Sigmoid colon (tissue), 7 donors: ENCODE data around the gene HPX. TPM values are rescaled to one million over a fixed set of nuclear protein-coding genes. Genes with fewer than 3 reads are reported as not detected.

Source experiments
- DNase-seq: peaks from one replicate; pipeline ENCODE4 v3.0.0-alpha.2; 2019
- H3K27ac ChIP-seq, 4 donors: fragments of 200-600 bp; sonication (generic); one replicate each; pipeline ENCODE4 v1.5.1; 2016 to 2019; ENCODE audit warnings: mild to moderate bottlenecking in 1 of 4
- H3K27me3 ChIP-seq, 3 donors: fragments of 200-600 bp; sonication (generic); one replicate each; pipeline ENCODE4 v1.5.1; 2019; ENCODE audit warnings: mild to moderate bottlenecking in 1 of 3
- H3K36me3 ChIP-seq, 4 donors: fragments of 200-600 bp; sonication (generic); one replicate each; pipeline ENCODE4 v1.5.1; 2016 to 2019
- H3K4me1 ChIP-seq, 4 donors: fragments of 200-600 bp; sonication (generic); one replicate each; pipeline ENCODE4 v1.5.1; 2017 to 2019
- H3K4me3 ChIP-seq, 4 donors: fragments of 200-600 bp; sonication (generic); one replicate each; pipeline ENCODE4 v1.5.1; 2017 to 2019; ENCODE audit warnings: mild to moderate bottlenecking in 2 of 4, moderate library complexity in 1 of 4
- H3K9me3 ChIP-seq, 4 donors: fragments of 200-600 bp in 3 of 4; sonication (generic) in 3 of 4; one replicate each; pipeline versions ENCODE4 v1.5.1 to v1.6.1; 2013 to 2019
- CTCF ChIP-seq, 4 experiments: fragments of 450-650 bp in 3 of 4; fragments of 200-600 bp in 1 of 4; IDR thresholded peaks; one replicate each; pipeline ENCODE4 v1.5.1; 2016 to 2019; ENCODE audit warnings: antibody characterized with exemption in 4 of 4, mild to moderate bottlenecking in 3 of 4, moderate library complexity in 2 of 4
- EP300 ChIP-seq, 4 donors: sonication (generic); formaldehyde crosslinking; IDR thresholded peaks; one replicate each; pipeline ENCODE4 v1.6.1; 2017; ENCODE audit warnings: antibody characterized with exemption in 4 of 4
- POLR2A ChIP-seq, 2 donors: fragments of 450-650 bp; IDR thresholded peaks; one replicate each; pipeline ENCODE4 v1.6.1; 2016; ENCODE audit warnings: antibody characterized with exemption in 2 of 2, mild to moderate bottlenecking in 2 of 2, moderate library complexity in 2 of 2
- POLR2AphosphoS5 ChIP-seq, 4 donors: sonication (generic); formaldehyde crosslinking; IDR thresholded peaks; one replicate each; pipeline ENCODE4 v1.6.1; 2017; ENCODE audit warnings: antibody characterized with exemption in 4 of 4
- WGBS, 2 donors: extraction: QIAGEN DNeasy Blood & Tissue Kit; methylation state at CpG; one replicate each; pipeline ENCODE4 v1.1.7; 2013; 5-methylcytosine and 5-hydroxymethylcytosine counted together
- intact Hi-C: fragments of 100-400 bp; cut with DNase I; formaldehyde crosslinking; loops from one replicate; pipeline ENCODE4 v1.15.1; 2023
- polyA plus RNA-seq, 3 donors: library from polyadenylated mRNA; stranded (reverse); fragments of 200-250 nt; gene quantifications; one replicate each; pipeline ENCODE4 v1.2.3, GENCODE V29; 2013
- total RNA-seq, 4 donors: library from RNA; depleted of rRNA; stranded (reverse); fragments of >200 nt; gene quantifications; one replicate each; pipeline ENCODE4 v1.1.0, GENCODE V29; 2016
- donor health status: healthy with polysubstance abuse.
- donor health status: Bipolar disorder and iron deficiency.
- donor health status: healthy.

The HPX gene
- total and polyA plus RNA-seq, 7 donors: 0.54 to 3.0 (median 1.3) TPM; not detected in 3

GRCh38 chr11:6474806-6475500 is 34.2 kb upstream of the HPX start:
- Histone ChIP-seq H3K27ac (peak overlapping the region; percentile 88 to 98 (median 96)), H3K4me3 (no peak overlapping the region), H3K27me3 (no peaks in the 10 kb centered on the region), H3K36me3 (peaks cover 9 to 27% (median 15%) of the 10 kb centered on the region in 4 donors), H3K4me1 (peaks cover 0 to 42% (median 26%) of the 10 kb centered on the region in 4 donors), H3K9me3 (no peaks in the 10 kb centered on the region)
- no peak for TF ChIP-seq POLR2AphosphoS5 (IDR thresholded peaks at IDR 0.05)
- no peak for DNase-seq
- WGBS, 2 donors: 55 to 76% methylated on average over 3 of the region's 3 CpGs
- intact Hi-C loops: loop anchor here (5.0 to 10.0 kb wide), 3 partner anchors 58 to 790 kb away; partner anchors contain the start of genes APBB1, FHIP1B, TRIM22 and TRIM5

GRCh38 chr11:6474413-6474792 is 33.6 kb upstream of the HPX start:
- TF ChIP-seq CTCF (IDR thresholded peaks at IDR 0.05) (no peak), POLR2AphosphoS5 (IDR thresholded peaks at IDR 0.05) (no peak), EP300 (IDR thresholded peaks at IDR 0.05) (no peak), POLR2A (IDR thresholded peaks at IDR 0.05) (no peak)
- Histone ChIP-seq H3K27ac (peak overlapping the region; percentile 88 to 98 (median 96)), H3K4me3 (peak overlapping the region; percentile 49 to 85 (median 82)), H3K27me3 (no peaks in the 10 kb centered on the region), H3K4me1 (peaks cover 0 to 40% (median 26%) of the 10 kb centered on the region in 4 donors), H3K9me3 (no peaks in the 10 kb centered on the region), H3K36me3 (peaks cover 9 to 27% (median 15%) of the 10 kb centered on the region in 4 donors)
- 14 to 34% methylated on average over 7 of the region's 7 CpGs for WGBS, 2 donors
- no peak for DNase-seq
- intact Hi-C loops: loop anchor here (5.0 to 10.0 kb wide), 3 partner anchors 57 to 790 kb away; partner anchors contain the start of genes APBB1, FHIP1B, TRIM22 and TRIM5

GRCh38 chr11:6473451-6474412 is 32.9 kb upstream of the HPX start, which contains the start of gene TRIM3:
Gene TRIM3, minus strand, starts transcription at chr11:6473941. Its CDS starts 8,246 bp downstream, at chr11:6465695.
- WGBS, 2 donors: 1 to 2% methylated on average over 87 of the region's 87 CpGs
- Histone ChIP-seq H3K4me3 (peak within 1 kb of the TSS; percentile 74 to 85 (median 82)), H3K27me3 (no peaks in the 10 kb centered on the region), H3K27ac (peak within 1 kb of the TSS; percentile 88 to 98 (median 96)), H3K36me3 (peaks cover 9 to 23% (median 14%) of the 10 kb centered on the region in 4 donors), H3K4me1 (peaks cover 0 to 40% (median 33%) of the 10 kb centered on the region in 4 donors), H3K9me3 (no peaks in the 10 kb centered on the region)
- intact Hi-C loops: loop anchor here (5.0 to 10.0 kb wide), 3 partner anchors 56 to 789 kb away; partner anchors contain the start of genes APBB1, FHIP1B, TRIM22 and TRIM5
- DNase-seq: peak; percentile 97
- TF ChIP-seq EP300 (IDR thresholded peaks at IDR 0.05): no peak
- peak in 3 of 4 donors; percentile 70 to 84 (median 83) for TF ChIP-seq POLR2AphosphoS5 (IDR thresholded peaks at IDR 0.05)
- no peak for TF ChIP-seq CTCF (IDR thresholded peaks at IDR 0.05)
- peak; percentile 65 to 66 for TF ChIP-seq POLR2A (IDR thresholded peaks at IDR 0.05)

GRCh38 chr11:6472934-6473333 is 32.1 kb upstream of the HPX start:
- Histone ChIP-seq H3K9me3 (no peaks in the 10 kb centered on the region), H3K36me3 (peaks cover 3 to 15% (median 6%) of the 10 kb centered on the region in 4 donors), H3K4me1 (peaks cover 0 to 43% (median 36%) of the 10 kb centered on the region in 4 donors), H3K4me3 (peak overlapping the region; percentile 74 to 85 (median 82)), H3K27me3 (no peaks in the 10 kb centered on the region), H3K27ac (peak overlapping the region; percentile 88 to 98 (median 96))
- DNase-seq: no peak
- TF ChIP-seq CTCF (IDR thresholded peaks at IDR 0.05) (no peak), POLR2A (IDR thresholded peaks at IDR 0.05) (no peak), POLR2AphosphoS5 (IDR thresholded peaks at IDR 0.05) (no peak), EP300 (IDR thresholded peaks at IDR 0.05) (no peak)
- 60 to 65% methylated on average over 1 of the region's 1 CpG for WGBS, 2 donors
- intact Hi-C loops: loop anchor here (5.0 to 10.0 kb wide), 3 partner anchors 56 to 788 kb away; partner anchors contain the start of genes APBB1, FHIP1B, TRIM22 and TRIM5
